Kidney capillary endothelial cell (primary cell): ENCODE results near the gene SPZ1.
"Not testable (repeated sequence)": the region's sequence is repeated elsewhere in the genome, so short reads cannot be mapped to it uniquely, and the experiment has no call there.

Source experiments
- DNase-seq: peaks from one replicate; pipeline ENCODE4 v3.0.0-alpha.2; 2018; ENCODE audit warnings: low spot score

SPZ1 gene

GRCh38 chr5:80337379-80337778 is 17.6 kb downstream of the SPZ1 start:
- DNase-seq, result no peak

- no peak for DNase-seq
Measured at GRCh38 chr5:80339116-80339515, 19.3 kb downstream of the SPZ1 start.

GRCh38 chr5:80341016-80341775 is 21.4 kb downstream of the SPZ1 start:
- DNase-seq, result no peak

- DNase-seq, result no peak
Measured at GRCh38 chr5:80343067-80343466, 23.3 kb downstream of the SPZ1 start.

- DNase-seq, result no peak
Measured at GRCh38 chr5:80346055-80346454, 26.3 kb downstream of the SPZ1 start.

- DNase-seq, result no peak
Measured at GRCh38 chr5:80348171-80348570, 28.4 kb downstream of the SPZ1 start.

GRCh38 chr5:80351019-80351418 is 31.2 kb downstream of the SPZ1 start:
- not testable (repeated sequence) for DNase-seq

- no peak for DNase-seq
Measured at GRCh38 chr5:80355686-80356085, 35.9 kb downstream of the SPZ1 start.

GRCh38 chr5:80357671-80358070 is 37.9 kb downstream of the SPZ1 start:
- DNase-seq, result no peak

- no peak for DNase-seq
Measured at GRCh38 chr5:80360914-80361444, 41.2 kb downstream of the SPZ1 start.

GRCh38 chr5:80364892-80365291 is 45.1 kb downstream of the SPZ1 start:
- no peak for DNase-seq

GRCh38 chr5:80368661-80369480 is 49.1 kb downstream of the SPZ1 start:
- DNase-seq, result no peak

- DNase-seq, result no peak
Measured at GRCh38 chr5:80369521-80369920, 49.7 kb downstream of the SPZ1 start.

- no peak for DNase-seq
Measured at GRCh38 chr5:80370390-80370789, 50.6 kb downstream of the SPZ1 start.
